Metanephros (tissue), 2 donors: Measurements from ENCODE around the gene TRAF2. TPM values are rescaled to one million over a fixed set of nuclear protein-coding genes. Genes with fewer than 3 reads are reported as not detected.

Experiments
- small RNA-seq: library from RNA; depleted of rRNA; stranded (forward); fragments of <200 nt; gene quantifications from one replicate; pipeline ENCODE3, GENCODE V24; 2014; ENCODE audit warnings: low replicate concordance
- total RNA-seq: library from RNA; depleted of rRNA; stranded (reverse); fragments of >200 nt; gene quantifications from one replicate; pipeline ENCODE4 v1.2.3, GENCODE V29; 2014

TRAF2 gene
- total RNA-seq, result 18.9 TPM

DNA sequence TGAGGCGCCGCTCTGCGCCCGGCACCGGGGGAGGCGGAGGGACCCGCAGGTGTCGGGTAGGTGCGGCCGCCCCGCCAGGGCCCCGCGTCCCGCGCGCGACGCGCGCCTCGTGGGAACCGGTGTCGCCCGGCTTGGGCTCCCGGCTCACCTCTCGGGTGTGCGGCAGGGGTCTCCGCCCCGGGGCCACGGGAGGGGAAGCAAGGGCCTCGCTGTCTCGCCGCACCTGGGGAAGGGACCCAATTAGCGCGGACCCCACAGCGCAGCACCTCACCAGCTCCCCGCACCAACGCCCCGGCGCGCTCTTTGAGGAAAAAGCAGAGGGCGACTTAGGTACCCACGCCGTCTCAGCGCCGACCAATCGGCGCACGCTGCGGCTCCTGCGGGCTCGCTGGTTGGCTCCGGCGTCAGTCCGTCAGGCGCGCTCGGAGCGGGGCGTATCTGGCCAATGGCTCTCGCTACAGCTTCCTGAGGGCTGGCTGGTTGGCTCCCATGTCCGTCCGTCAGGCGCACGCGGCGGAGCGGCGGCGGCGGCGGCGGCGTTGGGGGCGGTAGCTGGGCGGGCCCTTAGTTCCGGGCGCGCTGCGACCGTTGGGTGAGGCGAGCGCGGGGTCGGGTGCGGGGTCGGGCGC, at the start of gene TRAF2:
Gene TRAF2, plus strand, starts transcription at position 567 of the 629 bp plus-strand sequence. CDS start 12,225 bp downstream, outside the sequence.

GRCh38 chr9:136842380-136842948, 43.9 kb upstream of the TRAF2 start, which contains the start of gene AJM1:
TSS of gene AJM1 (plus strand) at chr9:136842478. CDS start at chr9:136844415, 1,937 bp downstream.

GRCh38 chr9:136849038-136849959, 37.0 kb upstream of the TRAF2 start, which contains the start of gene PHPT1:
TSS of gene PHPT1 (plus strand) at chr9:136849409. CDS start at chr9:136849431, 22 bp downstream.

DNA sequence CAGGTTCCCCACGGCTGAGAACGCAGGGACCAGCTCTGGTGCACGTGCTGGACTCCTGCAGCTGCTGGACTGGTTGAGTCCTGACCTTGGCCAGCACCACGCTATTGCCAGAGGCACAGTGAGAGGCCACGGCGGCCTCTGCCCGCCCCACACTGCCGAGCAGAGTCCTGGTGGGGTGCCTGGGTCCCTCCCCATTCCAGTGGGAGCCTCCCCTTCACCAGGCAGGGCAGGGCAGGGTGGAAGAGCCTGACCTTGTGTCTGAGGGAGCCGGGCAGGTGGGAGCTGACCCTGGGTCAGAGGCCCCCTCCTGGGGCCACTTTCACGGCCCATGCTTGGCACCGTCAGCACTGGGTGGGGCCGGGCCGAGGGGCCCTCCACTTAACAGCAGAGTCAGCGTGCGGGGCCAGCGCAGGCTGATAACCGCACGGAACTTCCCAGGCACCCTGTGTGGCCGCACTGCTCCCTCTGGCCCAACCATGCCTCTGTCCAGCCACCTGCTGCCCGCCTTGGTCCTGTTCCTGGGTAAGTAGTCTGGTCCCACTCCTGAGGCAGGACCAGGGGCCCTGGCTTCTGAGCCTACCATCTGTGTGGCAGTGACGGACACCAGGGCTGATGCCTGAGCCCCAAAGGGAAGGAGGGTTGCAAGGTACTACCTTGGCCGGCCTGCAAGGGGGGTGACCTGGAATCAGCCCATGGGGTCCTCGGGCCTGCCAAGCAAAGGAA, 34.2 kb upstream of the TRAF2 start, which contains the start of gene MAMDC4:
Gene MAMDC4, plus strand, starts transcription at position 406 of the 723 bp plus-strand sequence. Its CDS starts 71 bp downstream, at position 477.

GRCh38 chr9:136944519-136945332, 58.4 kb downstream of the TRAF2 start, which contains the start of the genes C8G and FBXW5:
TSS of gene C8G (plus strand) at chr9:136945243. CDS start at chr9:136945321, 78 bp downstream.
TSS of gene FBXW5 (minus strand) at chr9:136944738. CDS start at chr9:136944083, 655 bp downstream.

DNA sequence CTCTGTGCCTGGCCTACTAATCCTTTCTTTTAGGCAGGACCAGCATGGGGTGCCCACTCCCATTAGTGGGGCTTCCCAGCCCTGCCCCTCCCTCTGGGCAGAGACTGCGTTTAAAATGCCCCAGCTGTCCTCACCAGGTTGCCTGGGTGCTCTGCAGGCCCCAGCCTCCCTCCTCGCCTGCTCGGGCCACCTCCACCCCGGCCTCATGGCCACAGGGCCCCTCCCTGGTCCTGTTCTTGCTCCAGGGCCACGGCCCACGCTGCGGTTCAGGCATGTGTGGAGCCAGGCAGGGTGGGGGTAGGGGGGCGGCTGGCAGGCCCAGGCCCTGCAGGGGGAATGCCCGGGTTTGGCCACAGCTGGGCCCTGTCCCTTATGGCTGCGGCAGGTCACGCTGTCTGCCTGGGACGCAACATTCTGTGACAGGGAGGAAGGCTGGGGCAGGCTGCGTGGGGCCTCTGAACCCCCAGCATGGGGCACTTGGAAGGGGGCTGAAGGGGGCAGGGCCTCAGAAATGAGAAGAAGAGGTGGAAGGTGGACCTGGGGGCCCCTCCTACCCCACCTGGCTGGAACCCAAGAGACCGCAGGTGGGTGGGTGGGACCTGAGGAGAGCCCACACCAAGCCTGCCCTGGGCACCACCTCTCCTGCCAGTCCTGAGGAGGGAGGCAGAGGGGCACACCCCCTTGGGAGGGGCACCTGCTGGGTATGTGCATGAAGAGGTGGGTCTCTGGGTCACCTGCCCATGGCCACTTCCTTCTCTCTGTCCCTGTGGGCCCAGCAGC, 65.4 kb downstream of the TRAF2 start, which contains the start of gene LCN12:
Gene LCN12, plus strand, starts transcription at position 733 of the 780 bp plus-strand sequence. CDS start 55 bp downstream, outside the sequence.

Small RNA genes lying within 50 kb of the gene (small RNA-seq; reads per million reads assigned to genes)
- not detected for gene MIR4479

Other genes starting within 250 kb of the TRAF2 start
- gene EGFL7, start 223.6 kb upstream of the TRAF2 start, total RNA-seq, result 131 TPM
- 62.5 TPM for gene AGPAT2, start 199.1 kb upstream of the TRAF2 start, total RNA-seq
- 39.6 TPM for gene DIPK1B, start 173.9 kb upstream of the TRAF2 start, total RNA-seq
- 0.47 TPM for gene LCN10, start 143.6 kb upstream of the TRAF2 start, total RNA-seq
- gene LCN6, start 138.0 kb upstream of the TRAF2 start, total RNA-seq, result not detected
- gene LCN8, start 128.3 kb upstream of the TRAF2 start, total RNA-seq, result 0.82 TPM
- gene LCN15, start 122.0 kb upstream of the TRAF2 start, total RNA-seq, result not detected
- gene TMEM141, start 95.2 kb upstream of the TRAF2 start, total RNA-seq, result 58.8 TPM
- gene CCDC183, start 90.2 kb upstream of the TRAF2 start, total RNA-seq, result 3.1 TPM
- gene RABL6, start 78.6 kb upstream of the TRAF2 start, total RNA-seq, result 44.3 TPM
- gene AJM1, start 44.0 kb upstream of the TRAF2 start, total RNA-seq, result 1.5 TPM
- 68.5 TPM for gene PHPT1, start 37.1 kb upstream of the TRAF2 start, total RNA-seq
- 10.9 TPM for gene MAMDC4, start 34.2 kb upstream of the TRAF2 start, total RNA-seq
- gene EDF1, start 20.2 kb upstream of the TRAF2 start, total RNA-seq, result 172 TPM
- 87.0 TPM for gene FBXW5, start 58.2 kb downstream of the TRAF2 start, total RNA-seq
- not detected for gene C8G, start 58.7 kb downstream of the TRAF2 start, total RNA-seq
- gene LCN12, start 65.8 kb downstream of the TRAF2 start, total RNA-seq, result 10.2 TPM
- 43.3 TPM for gene PTGDS, start 91.0 kb downstream of the TRAF2 start, total RNA-seq
- gene LCNL1, start 96.5 kb downstream of the TRAF2 start, total RNA-seq, result 0.41 TPM
- 28.0 TPM for gene PAXX, start 105.9 kb downstream of the TRAF2 start, total RNA-seq
- 2.5 TPM for gene CLIC3, start 110.1 kb downstream of the TRAF2 start, total RNA-seq
- gene ABCA2, start 141.7 kb downstream of the TRAF2 start, total RNA-seq, result 39.4 TPM
- 0.35 TPM for gene FUT7, start 145.6 kb downstream of the TRAF2 start, total RNA-seq
- gene NPDC1, start 159.7 kb downstream of the TRAF2 start, total RNA-seq, result 28.6 TPM
- 3.6 TPM for gene ENTPD2, start 167.5 kb downstream of the TRAF2 start, total RNA-seq
- gene SAPCD2, start 184.0 kb downstream of the TRAF2 start, total RNA-seq, result 7.2 TPM
- gene UAP1L1, start 191.0 kb downstream of the TRAF2 start, total RNA-seq, result 11.2 TPM
- 54.5 TPM for gene MAN1B1, start 200.5 kb downstream of the TRAF2 start, total RNA-seq
- gene DPP7, start 228.2 kb downstream of the TRAF2 start, total RNA-seq, result 20.4 TPM